ENCODE data around the gene VWCE. TPM values are rescaled to one million over a fixed set of nuclear protein-coding genes. Genes with fewer than 3 reads are reported as not detected.
"Not testable (repeated sequence)": the region's sequence is repeated elsewhere in the genome, so short reads cannot be mapped to it uniquely, and the experiment has no call there.

Gene VWCE
- total RNA-seq, 1 experiment from 2014 or later = 7.3 TPM

DNA sequence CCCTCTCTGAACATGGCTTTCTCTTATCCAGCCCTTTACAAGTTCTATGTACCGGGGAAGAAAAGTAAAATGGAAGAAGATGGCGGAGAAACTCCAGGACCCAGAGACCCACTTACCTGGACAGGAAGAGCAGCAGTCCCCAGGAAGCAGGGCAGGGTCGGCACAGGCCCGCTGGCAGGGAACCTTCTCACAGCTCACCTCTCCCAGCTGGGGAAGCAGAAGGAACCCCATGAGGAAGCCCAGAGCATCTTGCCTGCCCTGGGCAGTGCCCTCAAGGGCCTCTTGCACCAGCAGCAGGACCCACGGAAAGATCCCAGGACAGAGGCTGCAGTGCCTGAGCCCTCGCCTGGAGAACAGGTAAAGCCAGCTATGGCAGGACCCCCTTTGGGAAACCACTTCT lies 30.7 kb downstream of the VWCE start:
- in situ Hi-C loops (cut with HindIII; ENCODE audit: low sequenced_read_pairs) = no loop called here
- DNase-seq (ENCODE audit: low spot score) = no peak

- in situ Hi-C loops (cut with HindIII; ENCODE audit: low sequenced_read_pairs) = no loop called here
- DNase-seq (ENCODE audit: low spot score) = no peak
Measured at GRCh38 chr11:61259363-61259762, 35.8 kb downstream of the VWCE start.

- in situ Hi-C loops (cut with HindIII; ENCODE audit: low sequenced_read_pairs) = no loop called here
- DNase-seq (ENCODE audit: low spot score) = no peak
Measured at GRCh38 chr11:61258546-61258945, 36.6 kb downstream of the VWCE start.

DNA sequence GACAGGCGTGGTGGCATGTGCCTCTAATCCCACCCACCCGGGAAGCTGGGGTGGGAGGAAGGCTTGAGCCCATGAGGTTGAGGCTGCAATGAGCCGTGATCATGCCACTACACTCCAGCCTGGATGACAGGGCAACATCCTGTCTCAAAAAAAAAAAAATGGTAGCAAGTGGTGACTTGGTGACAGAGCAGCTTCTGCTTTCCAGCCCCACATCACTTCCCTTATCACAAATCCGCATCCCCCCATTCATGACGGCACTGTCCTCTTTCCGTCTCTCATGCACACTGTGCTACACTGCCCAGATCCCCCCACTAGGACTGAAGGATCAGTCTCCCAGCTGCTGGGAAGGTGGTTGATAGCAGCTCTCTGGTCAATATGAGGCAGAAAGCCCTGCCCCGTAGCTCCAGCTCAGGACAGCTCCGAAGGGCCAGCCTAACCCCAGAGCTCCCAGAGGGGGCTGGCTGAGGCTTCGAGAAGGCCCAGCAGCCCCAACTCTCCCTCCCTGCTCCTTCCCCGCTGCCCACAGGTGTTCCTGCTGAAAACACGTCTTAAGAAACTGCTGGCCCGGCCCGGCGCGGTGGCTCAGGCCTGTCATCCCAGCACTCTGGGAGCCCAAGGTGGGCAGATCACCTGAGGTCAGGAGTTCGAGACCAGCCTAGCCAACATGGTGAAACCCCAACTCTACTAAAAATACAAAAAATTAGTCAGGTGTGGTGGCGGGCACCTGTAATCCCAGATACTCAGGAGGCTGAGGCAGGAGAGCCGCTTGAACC lies 38.2 kb downstream of the VWCE start:
- in situ Hi-C loops (cut with HindIII; ENCODE audit: low sequenced_read_pairs) = no loop called here
- no peak for DNase-seq (ENCODE audit: low spot score)

DNA sequence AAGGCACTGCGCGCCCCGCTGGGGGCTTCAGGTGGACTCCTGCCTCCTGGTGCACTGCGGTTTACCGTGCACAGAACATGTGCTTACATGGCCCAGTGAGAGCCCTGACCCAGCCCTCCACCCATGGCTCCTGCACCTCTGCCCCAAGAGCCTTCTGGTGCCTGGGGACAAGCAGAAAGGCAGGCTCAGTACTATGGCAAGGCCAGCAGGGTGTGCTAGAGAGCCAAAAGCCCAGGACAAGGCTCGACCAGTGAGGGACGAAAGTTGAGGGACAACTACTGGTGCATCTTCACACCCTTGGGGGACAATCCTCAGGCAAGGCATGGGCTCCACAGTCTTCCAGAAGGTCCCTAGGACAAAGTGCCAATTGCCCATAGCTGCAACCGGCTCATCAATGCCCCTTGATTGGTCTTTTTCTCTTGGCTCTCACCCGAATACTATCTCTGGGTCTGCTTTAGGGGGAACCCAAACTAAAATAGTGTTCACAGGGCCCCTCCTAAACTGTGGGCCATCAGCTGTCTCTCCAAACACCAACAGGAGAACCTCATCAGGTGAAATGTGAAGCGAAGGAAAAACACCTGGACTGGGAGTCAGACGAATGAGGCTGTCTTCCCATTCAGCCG lies 40.6 kb downstream of the VWCE start:
- DNase-seq (ENCODE audit: low spot score) = peak; percentile 34
- in situ Hi-C loops (cut with HindIII; ENCODE audit: low sequenced_read_pairs) = no loop called here

GRCh38 chr11:61252332-61252731 lies 42.8 kb downstream of the VWCE start:
- DNase-seq (ENCODE audit: low spot score); in situ Hi-C loops (cut with HindIII; ENCODE audit: low sequenced_read_pairs): not testable (repeated sequence)

DNA sequence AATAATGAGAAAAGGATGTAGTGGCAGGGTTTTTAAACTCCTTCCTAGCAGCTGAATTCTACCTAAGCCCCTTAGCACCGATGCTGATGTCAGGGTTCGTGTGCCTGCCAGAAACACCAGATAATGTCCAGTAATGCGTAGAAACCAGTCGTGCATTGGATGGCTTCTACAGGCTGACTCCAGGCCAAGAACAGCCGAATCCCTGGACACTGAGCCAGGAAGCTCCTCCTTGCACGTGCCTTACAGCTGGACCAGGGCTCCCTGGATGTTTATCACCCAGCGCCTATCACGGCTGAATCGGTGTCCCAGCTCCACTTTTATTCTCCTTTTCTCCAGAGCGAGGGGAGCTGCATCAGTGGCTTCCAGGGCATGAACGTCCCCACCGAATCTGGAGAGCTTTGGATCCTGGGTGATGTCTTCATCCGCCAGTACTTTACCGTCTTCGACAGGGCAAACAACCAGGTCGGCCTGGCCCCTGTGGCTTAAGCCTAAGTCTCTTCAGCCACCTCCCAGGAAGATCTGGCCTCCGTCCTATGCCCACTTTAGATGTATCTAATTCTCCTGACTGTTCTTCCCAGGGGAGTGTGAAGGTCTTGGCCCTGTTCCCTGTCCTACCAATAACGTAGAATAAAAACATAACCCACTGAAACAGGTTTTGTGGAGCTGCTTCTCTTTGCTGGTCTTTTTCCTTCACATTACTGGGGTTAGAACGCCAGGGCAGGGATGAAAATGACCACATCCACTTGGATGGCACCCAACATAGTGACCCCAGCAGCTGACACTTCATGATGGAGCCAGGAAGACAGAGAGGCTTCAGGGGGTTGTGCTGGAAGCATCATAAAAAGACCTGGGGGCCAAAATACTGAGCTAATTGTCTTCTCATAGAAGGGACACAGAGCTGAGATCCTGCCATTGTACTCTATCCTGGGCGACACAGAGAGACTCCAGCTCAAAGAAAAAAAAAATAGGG lies 44.0 kb downstream of the VWCE start:
- DNase-seq (ENCODE audit: low spot score); in situ Hi-C loops (cut with HindIII; ENCODE audit: low sequenced_read_pairs): not testable (repeated sequence)

- in situ Hi-C loops (cut with HindIII; ENCODE audit: low sequenced_read_pairs) = not testable (repeated sequence)
- peak; percentile 86 for DNase-seq (ENCODE audit: low spot score)
Measured at GRCh38 chr11:61249201-61249600, 45.9 kb downstream of the VWCE start.

- in situ Hi-C loops (cut with HindIII; ENCODE audit: low sequenced_read_pairs) = not testable (repeated sequence)
Measured at GRCh38 chr11:61248071-61248470, 47.0 kb downstream of the VWCE start.

GRCh38 chr11:61245284-61245964 lies 49.7 kb downstream of the VWCE start:
- DNase-seq (ENCODE audit: low spot score); in situ Hi-C loops (cut with HindIII; ENCODE audit: low sequenced_read_pairs): not testable (repeated sequence)

More at GRCh38 chr11:61248071-61248470, 47.0 kb downstream of the VWCE start:
- peak; percentile 50 for DNase-seq (ENCODE audit: low spot score)

GRCh38 chr11:61241526-61241925 lies 53.6 kb downstream of the VWCE start:
- DNase-seq (ENCODE audit: low spot score); in situ Hi-C loops (cut with HindIII; ENCODE audit: low sequenced_read_pairs): not testable (repeated sequence)

DNA sequence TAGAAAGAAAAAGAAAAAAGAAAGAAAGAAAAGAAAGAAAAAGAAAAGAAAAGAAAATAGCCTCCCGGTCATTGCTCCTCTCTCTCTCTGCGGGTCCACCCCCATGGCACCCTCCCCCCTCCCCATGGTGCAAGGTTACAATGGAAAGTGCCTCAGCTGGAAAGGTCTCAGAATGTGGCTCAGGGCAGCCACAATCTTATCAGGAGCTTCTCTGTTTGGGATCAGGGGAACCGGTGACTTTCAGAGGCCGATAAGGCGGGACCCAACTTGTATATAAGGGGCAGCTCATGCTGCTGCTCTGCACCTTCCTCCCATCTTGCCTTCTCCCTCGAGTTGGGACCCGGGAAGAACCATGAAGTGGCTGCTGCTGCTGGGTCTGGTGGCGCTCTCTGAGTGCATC lies 54.2 kb downstream of the VWCE start, which contains the start of gene PGA5:
Gene PGA5, plus strand, starts transcription at position 301 of the 400 bp plus-strand sequence. Its CDS starts 52 bp downstream, at position 353.
- in situ Hi-C loops (cut with HindIII; ENCODE audit: low sequenced_read_pairs); DNase-seq (ENCODE audit: low spot score): not testable (repeated sequence)

GRCh38 chr11:61240288-61240687 lies 54.8 kb downstream of the VWCE start:
- in situ Hi-C loops (cut with HindIII; ENCODE audit: low sequenced_read_pairs); DNase-seq (ENCODE audit: low spot score): not testable (repeated sequence)

DNA sequence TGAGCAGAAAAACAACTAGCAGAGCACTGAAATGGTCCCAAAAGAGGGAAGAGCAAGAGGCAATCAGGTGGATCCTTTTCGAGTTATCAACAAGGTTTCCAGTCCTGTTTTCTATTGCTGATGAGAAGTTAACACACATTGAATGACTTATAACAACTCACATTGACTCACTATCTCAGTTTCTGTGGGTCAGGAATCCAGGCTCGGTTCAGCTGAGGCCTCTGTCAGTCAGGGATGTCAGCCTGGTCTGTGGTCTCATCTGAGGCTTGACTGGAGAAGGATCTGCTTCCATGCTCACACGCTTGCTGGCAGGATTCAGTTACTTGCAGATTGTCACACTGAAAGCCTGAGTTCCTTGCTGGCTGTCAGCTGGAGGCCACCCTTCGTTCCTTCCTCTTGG lies 58.0 kb downstream of the VWCE start:
- DNase-seq (ENCODE audit: low spot score); in situ Hi-C loops (cut with HindIII; ENCODE audit: low sequenced_read_pairs): not testable (repeated sequence)

DNA sequence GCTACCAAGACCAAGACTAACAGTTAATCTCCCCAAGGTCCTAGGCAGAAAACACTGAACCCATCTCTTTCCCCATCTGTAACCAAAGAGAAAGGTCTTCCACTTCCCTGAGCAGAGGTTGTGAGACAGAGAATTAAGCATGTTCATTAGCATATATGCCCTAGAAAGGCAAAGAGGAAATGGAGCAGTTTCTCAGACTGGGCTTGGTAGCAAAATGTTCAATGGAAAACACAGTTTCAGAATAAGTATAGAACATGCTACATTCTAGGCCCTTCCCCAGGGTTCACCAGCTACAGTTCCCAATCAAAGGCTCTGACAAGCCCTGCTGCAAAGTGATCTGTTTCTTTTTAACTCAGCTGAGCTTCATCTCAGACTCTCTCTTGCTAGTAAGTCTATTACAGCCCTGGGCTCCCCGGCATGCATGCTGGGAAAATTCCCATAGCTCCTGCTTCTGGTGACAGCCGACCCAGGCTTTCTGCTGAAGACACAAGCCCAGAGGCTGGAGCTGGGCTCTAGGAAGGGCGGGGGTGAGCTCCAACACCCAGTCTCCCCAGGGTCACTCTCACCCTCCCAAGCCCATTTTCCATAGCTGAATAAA lies 62.5 kb downstream of the VWCE start:
- in situ Hi-C loops (cut with HindIII; ENCODE audit: low sequenced_read_pairs); DNase-seq (ENCODE audit: low spot score): not testable (repeated sequence)

GRCh38 chr11:61231585-61231984 lies 63.5 kb downstream of the VWCE start:
- in situ Hi-C loops (cut with HindIII; ENCODE audit: low sequenced_read_pairs); DNase-seq (ENCODE audit: low spot score): not testable (repeated sequence)

- DNase-seq (ENCODE audit: low spot score); in situ Hi-C loops (cut with HindIII; ENCODE audit: low sequenced_read_pairs): not testable (repeated sequence)
Measured at GRCh38 chr11:61231033-61231432, 64.1 kb downstream of the VWCE start.

GRCh38 chr11:61229458-61229857 lies 65.7 kb downstream of the VWCE start:
- in situ Hi-C loops (cut with HindIII; ENCODE audit: low sequenced_read_pairs); DNase-seq (ENCODE audit: low spot score): not testable (repeated sequence)

Measured in G401 (cell line).